OCI-LY7 (cell line): ENCODE measurements around the gene IFITM10. TPM values are rescaled to one million over a fixed set of nuclear protein-coding genes. Genes with fewer than 3 reads are reported as not detected.
A peak's percentile ranks its signal among the peaks of the same experiment; 100 is the strongest.

Experiments
- BruUV-seq: library from RNA; stranded (reverse); fragments of 400-500 nt; replicated peaks from 2 replicates; lab custom pipeline; 2021; lab: Mats Ljungman, UMichigan
- CTCF ChIA-PET: fragments of 300-600 bp; sonication (Branson Sonifier 250); formaldehyde crosslinking; loops from one replicate; lab custom pipeline; 2022; ENCODE audit warnings: antibody characterized with exemption; ENCODE audit not compliant: unreplicated experiment; lab: Charles Lee
- POLR2A ChIA-PET: fragments of 300-600 bp; sonication (Branson Sonifier 250); formaldehyde crosslinking; loops from one replicate; lab custom pipeline; 2022; ENCODE audit warnings: antibody characterized with exemption; lab: Charles Lee
- DNase-seq: peaks from one replicate; pipeline ENCODE4 v3.0.0-alpha.2; 2015; ENCODE audit warnings: low spot score
- H2AFZ ChIP-seq: fragments of 200-600 bp; sonication (generic), shearing (Covaris generic); 2 replicates; pipeline ENCODE4 v1.6.1; 2014; ENCODE audit warnings: mild to moderate bottlenecking, antibody characterized with exemption, low read length, moderate library complexity
- H3K27ac ChIP-seq: fragments of 200-600 bp; sonication (generic); 2 replicates; pipeline ENCODE4 v1.5.1; 2014; ENCODE audit warnings: mixed run types, low read depth, mild to moderate bottlenecking, moderate library complexity, low read length, inconsistent platforms; ENCODE audit not compliant: poor library complexity, severe bottlenecking
- H3K36me3 ChIP-seq: fragments of 200-600 bp; sonication (generic); 2 replicates; pipeline ENCODE4 v1.6.1; 2014; ENCODE audit warnings: mild to moderate bottlenecking, antibody characterized with exemption, low read length, moderate library complexity, mixed read lengths; ENCODE audit not compliant: insufficient read depth
- H3K4me1 ChIP-seq: fragments of 200-600 bp; sonication (generic); 2 replicates; pipeline ENCODE4 v1.5.1; 2014; ENCODE audit warnings: mild to moderate bottlenecking, low read length; ENCODE audit not compliant: insufficient read depth, poor library complexity, severe bottlenecking
- H3K4me2 ChIP-seq: fragments of 200-600 bp; sonication (generic); 2 replicates; pipeline ENCODE4 v1.6.1; 2014; ENCODE audit warnings: mild to moderate bottlenecking, low read length
- H3K4me3 ChIP-seq: fragments of 200-600 bp; sonication (generic); 2 replicates; pipeline ENCODE4 v1.5.1; 2014; ENCODE audit warnings: mild to moderate bottlenecking, low read depth, low read length; ENCODE audit not compliant: poor library complexity, severe bottlenecking
- H3K79me2 ChIP-seq: fragments of 200-600 bp; sonication (generic); 2 replicates; pipeline ENCODE4 v1.6.1; 2016; ENCODE audit warnings: low read depth, mild to moderate bottlenecking, low read length, moderate library complexity, mixed read lengths; ENCODE audit not compliant: insufficient read depth
- H3K9me2 ChIP-seq: fragments of 200-600 bp; sonication (generic); 2 replicates; pipeline ENCODE4 v1.6.1; 2016; ENCODE audit warnings: mild to moderate bottlenecking, low read length, mixed read lengths; ENCODE audit not compliant: insufficient read depth
- H3K9me3 ChIP-seq: fragments of 200-600 bp; sonication (generic); 2 replicates; pipeline ENCODE4 v1.6.1; 2014; ENCODE audit warnings: mild to moderate bottlenecking, mixed run types, low read length, mixed read lengths
- H4K20me1 ChIP-seq: fragments of 200-600 bp; sonication (generic); 2 replicates; pipeline ENCODE4 v1.6.1; 2014; ENCODE audit warnings: mild to moderate bottlenecking, antibody characterized with exemption, low read length, moderate library complexity, mixed read lengths; ENCODE audit not compliant: insufficient read depth
- EZH2phosphoT487 ChIP-seq: fragments of 200-600 bp; sonication (generic); IDR thresholded peaks from 2 replicates; pipeline ENCODE4 v1.6.1; 2018; ENCODE audit warnings: low read depth, borderline replicate concordance, mild to moderate bottlenecking, mixed run types, antibody characterized with exemption, low read length, moderate library complexity, mixed read lengths
- intact Hi-C: fragments of 100-400 bp; cut with micrococcal nuclease; formaldehyde crosslinking; loops from one replicate; pipeline ENCODE4 v1.10.0; 2022; ENCODE audit not compliant: unreplicated experiment
- total RNA-seq, 2 experiments: library from RNA; depleted of rRNA in 1 of 2; stranded (reverse); fragments of >200 nt in 1 of 2; shearing (Covaris generic) in 1 of 2; gene quantifications; 2 replicates each; pipeline ENCODE4 v1.2.3, GENCODE V29; 2014 to 2022
- TF ChIP-seq, protein P1 (sequence below): fragments of 200-600 bp; sonication (generic); conservative IDR thresholded peaks from 2 replicates; pipeline ENCODE4 v1.5.1; 2014; ENCODE audit warnings: mild to moderate bottlenecking, antibody characterized with exemption, low read length, moderate library complexity, mixed read lengths

IFITM10 gene
- total RNA-seq, 2 experiments from 2014 or later, result 0.30 to 0.38 TPM

- TF ChIP-seq EZH2phosphoT487, result no peak
- TF ChIP-seq, protein P1, sequence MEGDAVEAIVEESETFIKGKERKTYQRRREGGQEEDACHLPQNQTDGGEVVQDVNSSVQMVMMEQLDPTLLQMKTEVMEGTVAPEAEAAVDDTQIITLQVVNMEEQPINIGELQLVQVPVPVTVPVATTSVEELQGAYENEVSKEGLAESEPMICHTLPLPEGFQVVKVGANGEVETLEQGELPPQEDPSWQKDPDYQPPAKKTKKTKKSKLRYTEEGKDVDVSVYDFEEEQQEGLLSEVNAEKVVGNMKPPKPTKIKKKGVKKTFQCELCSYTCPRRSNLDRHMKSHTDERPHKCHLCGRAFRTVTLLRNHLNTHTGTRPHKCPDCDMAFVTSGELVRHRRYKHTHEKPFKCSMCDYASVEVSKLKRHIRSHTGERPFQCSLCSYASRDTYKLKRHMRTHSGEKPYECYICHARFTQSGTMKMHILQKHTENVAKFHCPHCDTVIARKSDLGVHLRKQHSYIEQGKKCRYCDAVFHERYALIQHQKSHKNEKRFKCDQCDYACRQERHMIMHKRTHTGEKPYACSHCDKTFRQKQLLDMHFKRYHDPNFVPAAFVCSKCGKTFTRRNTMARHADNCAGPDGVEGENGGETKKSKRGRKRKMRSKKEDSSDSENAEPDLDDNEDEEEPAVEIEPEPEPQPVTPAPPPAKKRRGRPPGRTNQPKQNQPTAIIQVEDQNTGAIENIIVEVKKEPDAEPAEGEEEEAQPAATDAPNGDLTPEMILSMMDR, result 0 out of 2 replicates have a peak, but pooled peaks have one; percentile 19
- intact Hi-C loops, result no loop called here
- Histone ChIP-seq H3K79me2 (no peaks in the 10 kb centered on the region), H3K36me3 (no peaks in the 10 kb centered on the region), H3K9me2 (no peaks in the 10 kb centered on the region), H3K27ac (no peak overlapping the region), H2AFZ (no peak overlapping the region), H3K4me3 (no peak overlapping the region), H4K20me1 (no peaks in the 10 kb centered on the region), H3K4me1 (no peaks in the 10 kb centered on the region), H3K4me2 (no peak overlapping the region), H3K9me3 (no peaks in the 10 kb centered on the region)
- BruUV-seq, result no TSS peak
- ChIA-PET CTCF (no interaction called here), POLR2A (no interaction called here)
- no peak for DNase-seq
These were observed 34.6 kb upstream of the IFITM10 start for GRCh38 chr11:1784761-1785650.

DNA sequence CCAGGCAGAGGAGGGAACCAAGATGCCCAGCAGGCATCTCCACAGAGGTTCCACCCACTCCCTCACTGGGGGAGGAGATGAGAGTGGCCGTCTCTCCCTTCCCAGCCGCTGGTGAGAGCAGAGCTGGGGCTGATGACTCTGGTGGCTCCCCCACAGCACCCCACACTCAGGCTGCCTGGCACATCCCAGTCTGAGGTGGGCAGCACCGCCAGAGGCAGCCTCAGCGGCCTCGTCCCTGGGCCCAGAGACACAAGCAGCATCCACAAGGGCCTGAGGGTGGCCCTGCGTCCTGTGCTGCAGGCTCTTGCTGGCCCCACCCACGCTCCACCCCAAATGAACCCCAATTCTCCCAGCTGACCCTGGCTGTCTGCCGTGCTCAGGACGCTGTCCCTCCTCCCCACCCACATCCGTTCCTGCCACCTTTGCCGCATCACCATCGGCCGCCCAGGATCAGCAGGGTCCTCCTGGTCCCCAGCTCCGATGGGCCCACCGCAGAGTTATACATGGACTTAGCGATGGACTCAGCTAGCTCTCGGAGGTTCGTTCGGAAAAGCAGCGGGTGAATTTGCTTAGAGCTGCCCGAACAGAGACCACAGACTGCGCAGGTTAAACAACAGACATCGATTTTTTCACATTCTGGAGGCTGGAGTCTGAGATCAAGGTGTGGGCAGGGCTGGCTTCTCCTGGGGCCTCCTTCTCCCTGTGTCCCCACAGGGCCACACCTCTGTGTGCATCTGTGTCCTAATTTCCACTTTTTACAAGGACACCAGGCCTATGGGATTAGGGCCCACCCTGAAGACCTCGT is 33.5 kb upstream of the IFITM10 start:
- H3K27ac ChIP-seq, result no peak overlapping the region
- no peak overlapping the region for H2AFZ ChIP-seq
- no peak overlapping the region for H3K4me3 ChIP-seq
- H3K4me2 ChIP-seq, result no peak overlapping the region
- H3K9me2 ChIP-seq, result no peaks in the 10 kb centered on the region
- H3K79me2 ChIP-seq, result no peaks in the 10 kb centered on the region
- H3K4me1 ChIP-seq, result no peaks in the 10 kb centered on the region
- ChIA-PET POLR2A (interaction anchor here (0.6 kb wide), 2 partner anchors 12 to 164 kb away, joined by 3 read pairs; no protein-coding TSS in a partner anchor), CTCF (no interaction called here)
- H4K20me1 ChIP-seq, result no peaks in the 10 kb centered on the region
- H3K9me3 ChIP-seq, result no peaks in the 10 kb centered on the region
- no TSS peak for BruUV-seq
- intact Hi-C loops, result no loop called here
- H3K36me3 ChIP-seq, result no peaks in the 10 kb centered on the region
- TF ChIP-seq EZH2phosphoT487, result no peak
- TF ChIP-seq, protein P1, result no peak
- DNase-seq, result no peak
